KMS-11 (cell line): ENCODE data around the gene ASPRV1.

ENCODE experiments used
- H2AFZ ChIP-seq: fragments of 200-600 bp; sonication (generic); 2 replicates; pipeline ENCODE4 v1.6.1; 2016; ENCODE audit warnings: antibody characterized with exemption, mixed run types, low read depth
- H3K27ac ChIP-seq: fragments of 200-600 bp; sonication (generic); 2 replicates; pipeline ENCODE4 v1.6.1; 2016; ENCODE audit warnings: mild to moderate bottlenecking, mixed run types
- H3K27me3 ChIP-seq: fragments of 200-600 bp; sonication (generic); 2 replicates; pipeline ENCODE4 v1.6.1; 2017; ENCODE audit warnings: mild to moderate bottlenecking, low read depth, mixed run types, moderate library complexity; ENCODE audit not compliant: insufficient read depth
- H3K36me3 ChIP-seq: fragments of 200-600 bp; sonication (generic); 2 replicates; pipeline ENCODE4 v1.6.1; 2017; ENCODE audit warnings: mild to moderate bottlenecking, mixed run types; ENCODE audit not compliant: insufficient read depth
- H3K4me1 ChIP-seq: fragments of 200-600 bp; sonication (generic); 2 replicates; pipeline ENCODE4 v1.6.1; 2016; ENCODE audit warnings: mild to moderate bottlenecking, low read depth, mixed run types; ENCODE audit not compliant: poor library complexity, severe bottlenecking
- H3K4me2 ChIP-seq: fragments of 200-600 bp; sonication (generic); 2 replicates; pipeline ENCODE4 v1.7.0; 2016; ENCODE audit warnings: mild to moderate bottlenecking, mixed run types
- H3K4me3 ChIP-seq: fragments of 200-600 bp; sonication (generic); IDR thresholded peaks from 2 replicates; pipeline ENCODE4 v1.6.1; 2017; ENCODE audit warnings: low read depth, low read length, mixed read lengths; ENCODE audit not compliant: insufficient read depth
- H3K79me2 ChIP-seq: fragments of 200-600 bp; sonication (generic); 2 replicates; pipeline ENCODE4 v1.6.1; 2016; ENCODE audit warnings: low read depth, mixed run types; ENCODE audit not compliant: insufficient read depth
- H3K9ac ChIP-seq: fragments of 200-600 bp; sonication (generic); 2 replicates; pipeline ENCODE4 v1.6.1; 2016; ENCODE audit warnings: mild to moderate bottlenecking, mixed run types
- H4K20me1 ChIP-seq: fragments of 200-600 bp; sonication (generic); 2 replicates; pipeline ENCODE4 v1.6.1; 2016; ENCODE audit warnings: mild to moderate bottlenecking, mixed run types; ENCODE audit not compliant: insufficient read depth
- TF ChIP-seq, protein P1 (sequence below): fragments of 200-600 bp; sonication (generic); conservative IDR thresholded peaks from 2 replicates; pipeline ENCODE4 v1.6.1; 2017; ENCODE audit warnings: low read depth, mild to moderate bottlenecking, antibody characterized with exemption, low read length, moderate library complexity, mixed read lengths

The ASPRV1 gene

DNA sequence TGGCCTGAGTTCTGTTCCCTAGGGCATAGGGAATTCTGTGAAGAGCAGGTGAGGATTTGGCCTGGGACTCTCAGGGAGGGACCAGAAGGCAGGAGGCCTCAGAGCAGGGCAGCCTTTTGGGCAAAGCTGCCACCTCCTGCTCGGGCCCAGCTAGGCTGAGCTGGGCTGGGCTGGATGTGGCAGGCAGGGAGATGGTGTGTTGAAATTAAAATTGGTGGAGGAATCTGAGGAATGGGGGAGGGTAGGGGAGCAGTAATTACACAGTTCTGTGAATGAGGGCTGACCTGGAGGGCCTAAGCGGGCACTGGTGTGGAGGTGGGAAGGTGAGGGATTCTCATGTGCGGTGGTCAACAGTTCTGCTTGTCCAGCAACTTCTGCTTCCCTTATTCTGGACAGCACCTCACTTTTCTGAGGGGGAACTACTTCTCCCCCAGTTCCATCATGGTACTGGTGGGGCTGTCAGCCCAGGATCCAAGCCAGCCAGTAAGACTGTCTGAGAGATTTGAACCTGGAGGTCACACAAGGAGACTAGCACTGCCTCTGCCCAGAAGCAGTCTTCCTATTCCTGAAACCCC is 22.0 kb upstream of the ASPRV1 start:
- Histone ChIP-seq H4K20me1 (no peaks in the 10 kb centered on the region), H3K4me2 (no peak overlapping the region), H3K36me3 (no peaks in the 10 kb centered on the region), H3K27me3 (no peaks in the 10 kb centered on the region), H3K9ac (no peak overlapping the region), H2AFZ (no peak overlapping the region), H3K4me1 (no peaks in the 10 kb centered on the region), H3K4me3 (no peak overlapping the region), H3K27ac (no peak overlapping the region), H3K79me2 (no peaks in the 10 kb centered on the region)
- TF ChIP-seq, protein P1, sequence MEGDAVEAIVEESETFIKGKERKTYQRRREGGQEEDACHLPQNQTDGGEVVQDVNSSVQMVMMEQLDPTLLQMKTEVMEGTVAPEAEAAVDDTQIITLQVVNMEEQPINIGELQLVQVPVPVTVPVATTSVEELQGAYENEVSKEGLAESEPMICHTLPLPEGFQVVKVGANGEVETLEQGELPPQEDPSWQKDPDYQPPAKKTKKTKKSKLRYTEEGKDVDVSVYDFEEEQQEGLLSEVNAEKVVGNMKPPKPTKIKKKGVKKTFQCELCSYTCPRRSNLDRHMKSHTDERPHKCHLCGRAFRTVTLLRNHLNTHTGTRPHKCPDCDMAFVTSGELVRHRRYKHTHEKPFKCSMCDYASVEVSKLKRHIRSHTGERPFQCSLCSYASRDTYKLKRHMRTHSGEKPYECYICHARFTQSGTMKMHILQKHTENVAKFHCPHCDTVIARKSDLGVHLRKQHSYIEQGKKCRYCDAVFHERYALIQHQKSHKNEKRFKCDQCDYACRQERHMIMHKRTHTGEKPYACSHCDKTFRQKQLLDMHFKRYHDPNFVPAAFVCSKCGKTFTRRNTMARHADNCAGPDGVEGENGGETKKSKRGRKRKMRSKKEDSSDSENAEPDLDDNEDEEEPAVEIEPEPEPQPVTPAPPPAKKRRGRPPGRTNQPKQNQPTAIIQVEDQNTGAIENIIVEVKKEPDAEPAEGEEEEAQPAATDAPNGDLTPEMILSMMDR = no peak

GRCh38 chr2:69979902-69980807 is 18.7 kb upstream of the ASPRV1 start:
- H3K4me2 ChIP-seq = no peak overlapping the region
- no peaks in the 10 kb centered on the region for H3K36me3 ChIP-seq
- H3K4me3 ChIP-seq = no peak overlapping the region
- no peaks in the 10 kb centered on the region for H4K20me1 ChIP-seq
- TF ChIP-seq, protein P1 = no peak
- H3K79me2 ChIP-seq = no peaks in the 10 kb centered on the region
- no peak overlapping the region for H3K9ac ChIP-seq
- no peak overlapping the region for H2AFZ ChIP-seq
- H3K4me1 ChIP-seq = no peaks in the 10 kb centered on the region
- H3K27me3 ChIP-seq = no peaks in the 10 kb centered on the region
- H3K27ac ChIP-seq = no peak overlapping the region

- Histone ChIP-seq H3K9ac (no peak overlapping the region), H3K4me2 (no peak overlapping the region), H3K79me2 (no peaks in the 10 kb centered on the region), H2AFZ (no peak overlapping the region), H3K4me1 (peaks cover 3% of the 10 kb centered on the region), H3K27me3 (no peaks in the 10 kb centered on the region), H4K20me1 (no peaks in the 10 kb centered on the region), H3K36me3 (no peaks in the 10 kb centered on the region), H3K4me3 (no peak overlapping the region), H3K27ac (no peak overlapping the region)
- TF ChIP-seq, protein P1 = no peak
These were observed 16.6 kb upstream of the ASPRV1 start for GRCh38 chr2:69977906-69978482.

- Histone ChIP-seq H3K9ac (no peak overlapping the region), H4K20me1 (no peaks in the 10 kb centered on the region), H3K4me3 (no peak overlapping the region), H3K27ac (no peak overlapping the region), H3K36me3 (no peaks in the 10 kb centered on the region), H3K79me2 (no peaks in the 10 kb centered on the region), H3K4me2 (no peak overlapping the region), H2AFZ (no peak overlapping the region), H3K27me3 (no peaks in the 10 kb centered on the region), H3K4me1 (peaks cover 3% of the 10 kb centered on the region)
- TF ChIP-seq, protein P1 = no peak
These were observed 15.8 kb upstream of the ASPRV1 start for GRCh38 chr2:69977186-69977585.
